SK-N-MC (cell line): ENCODE results near the gene OR10A7.
A peak's percentile ranks its signal among the peaks of the same experiment; 100 is the strongest.
"Not testable (repeated sequence)": the region's sequence is repeated elsewhere in the genome, so short reads cannot be mapped to it uniquely, and the experiment has no call there.

Experiments
- DNase-seq: peaks from one replicate; pipeline ENCODE4 v3.0.0-alpha.2; 2011; ENCODE audit warnings: low read depth, low spot score
- H3K27ac ChIP-seq: fragments of 200-600 bp; sonication (generic); 2 replicates; pipeline ENCODE4 v1.5.1; 2016; ENCODE audit warnings: mixed run types
- H3K36me3 ChIP-seq: fragments of 200-600 bp; sonication (generic); 2 replicates; pipeline ENCODE4 v1.6.1; 2017; ENCODE audit warnings: antibody characterized with exemption, low read length, mixed read lengths; ENCODE audit not compliant: insufficient read depth
- H3K4me3 ChIP-seq: fragments of 200-600 bp; sonication (generic); 2 replicates; pipeline ENCODE4 v1.5.1; 2016
- H3K9ac ChIP-seq: fragments of 200-600 bp; sonication (generic); 2 replicates; pipeline ENCODE4 v1.8.0; 2017; ENCODE audit warnings: mixed run types, mixed read lengths; ENCODE audit not compliant: insufficient read length
- H3K9me3 ChIP-seq: fragments of 200-600 bp; sonication (generic); 2 replicates; pipeline ENCODE4 v1.6.1; 2017; ENCODE audit warnings: low read depth, mild to moderate bottlenecking, antibody characterized with exemption, low read length, moderate library complexity, mixed read lengths
- EZH2 ChIP-seq: fragments of 200-600 bp; sonication (generic); IDR thresholded peaks from one replicate; pipeline ENCODE4 v1.6.1; 2017; ENCODE audit warnings: antibody characterized with exemption
- FOXP2 ChIP-seq: optimal IDR thresholded peaks from 2 replicates; pipeline ENCODE3; 2011; ENCODE audit warnings: mild to moderate bottlenecking, moderate library complexity; ENCODE audit not compliant: insufficient read depth; ENCODE audit errors: extremely low read length, control extremely low read depth
- POLR2AphosphoS5 ChIP-seq: IDR thresholded peaks from 2 replicates; pipeline ENCODE4 v1.6.1; 2012; ENCODE audit warnings: mild to moderate bottlenecking, low read depth, low read length, borderline replicate concordance

OR10A7 gene, protein sequence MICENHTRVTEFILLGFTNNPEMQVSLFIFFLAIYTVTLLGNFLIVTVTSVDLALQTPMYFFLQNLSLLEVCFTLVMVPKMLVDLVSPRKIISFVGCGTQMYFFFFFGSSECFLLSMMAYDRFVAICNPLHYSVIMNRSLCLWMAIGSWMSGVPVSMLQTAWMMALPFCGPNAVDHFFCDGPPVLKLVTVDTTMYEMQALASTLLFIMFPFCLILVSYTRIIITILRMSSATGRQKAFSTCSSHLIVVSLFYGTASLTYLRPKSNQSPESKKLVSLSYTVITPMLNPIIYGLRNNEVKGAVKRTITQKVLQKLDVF

GRCh38 chr12:55220725-55221124, at the start of gene OR10A7:
OR10A7 (plus strand) TSS chr12:55221025; CDS start chr12:55221025, 0 bp downstream.
- Histone ChIP-seq H3K4me3 (no peak within 1 kb of the TSS), H3K9me3 (no peaks in the 10 kb centered on the region), H3K36me3 (no peaks in the 10 kb centered on the region), H3K9ac (no peak within 1 kb of the TSS), H3K27ac (no peak within 1 kb of the TSS)
- no peak for DNase-seq
- TF ChIP-seq EZH2, result no peak
- no peak for TF ChIP-seq POLR2AphosphoS5
- no peak for TF ChIP-seq FOXP2

GRCh38 chr12:55171445-55171844, 49.4 kb upstream of the OR10A7 start:
- Histone ChIP-seq H3K9ac (no peak overlapping the region), H3K27ac (no peak overlapping the region), H3K9me3 (no peaks in the 10 kb centered on the region), H3K36me3 (no peaks in the 10 kb centered on the region), H3K4me3 (no peak overlapping the region)
- no peak for DNase-seq
- no peak for TF ChIP-seq EZH2
- TF ChIP-seq POLR2AphosphoS5, result no peak
- no peak for TF ChIP-seq FOXP2

DNA sequence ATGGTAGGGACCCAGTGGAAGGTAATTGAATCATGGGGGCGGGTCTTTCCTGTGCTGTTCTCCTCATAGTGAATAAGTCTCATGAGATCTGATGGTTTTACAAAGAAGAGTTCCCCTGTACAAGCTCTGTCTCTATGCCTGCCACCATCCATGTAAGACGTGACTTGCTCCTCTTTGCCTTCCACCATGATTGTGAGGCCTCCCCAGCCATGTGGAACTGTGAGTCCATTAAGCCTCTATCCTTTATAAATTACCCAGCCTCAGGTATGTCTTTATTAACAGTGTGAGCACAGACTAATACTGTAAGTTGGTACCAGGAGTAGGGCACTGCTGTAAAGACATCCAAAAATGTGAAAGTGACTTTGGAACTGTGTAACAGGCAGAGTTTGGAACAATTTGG, 49.0 kb upstream of the OR10A7 start:
- H3K9ac ChIP-seq, H3K9me3 ChIP-seq, H3K4me3 ChIP-seq, H3K36me3 ChIP-seq, H3K27ac ChIP-seq, DNase-seq: not testable (repeated sequence)

- H3K9me3 ChIP-seq, result no peaks in the 10 kb centered on the region
- H3K36me3 ChIP-seq, result no peaks in the 10 kb centered on the region
- TF ChIP-seq FOXP2, result no peak
- no peak for TF ChIP-seq EZH2
- no peak for TF ChIP-seq POLR2AphosphoS5
- no peak overlapping the region for H3K4me3 ChIP-seq
- no peak overlapping the region for H3K27ac ChIP-seq
- no peak for DNase-seq
- H3K9ac ChIP-seq, result no peak overlapping the region
Observed at GRCh38 chr12:55172686-55173085, 48.1 kb upstream of the OR10A7 start.

- H3K9me3 ChIP-seq, result no peaks in the 10 kb centered on the region
- H3K9ac ChIP-seq, result no peak overlapping the region
- peak; percentile 30 for DNase-seq
- no peak for TF ChIP-seq POLR2AphosphoS5
- no peak for TF ChIP-seq FOXP2
- no peak for TF ChIP-seq EZH2
- H3K27ac ChIP-seq, result no peak overlapping the region
- no peak overlapping the region for H3K4me3 ChIP-seq
- H3K36me3 ChIP-seq, result no peaks in the 10 kb centered on the region
Observed at GRCh38 chr12:55173456-55173855, 47.4 kb upstream of the OR10A7 start.

- no peak for DNase-seq
- H3K36me3 ChIP-seq, result no peaks in the 10 kb centered on the region
- no peak overlapping the region for H3K4me3 ChIP-seq
- no peak overlapping the region for H3K9ac ChIP-seq
- no peak for TF ChIP-seq EZH2
- no peaks in the 10 kb centered on the region for H3K9me3 ChIP-seq
- no peak overlapping the region for H3K27ac ChIP-seq
Observed at GRCh38 chr12:55188573-55188972, 32.3 kb upstream of the OR10A7 start.

DNA sequence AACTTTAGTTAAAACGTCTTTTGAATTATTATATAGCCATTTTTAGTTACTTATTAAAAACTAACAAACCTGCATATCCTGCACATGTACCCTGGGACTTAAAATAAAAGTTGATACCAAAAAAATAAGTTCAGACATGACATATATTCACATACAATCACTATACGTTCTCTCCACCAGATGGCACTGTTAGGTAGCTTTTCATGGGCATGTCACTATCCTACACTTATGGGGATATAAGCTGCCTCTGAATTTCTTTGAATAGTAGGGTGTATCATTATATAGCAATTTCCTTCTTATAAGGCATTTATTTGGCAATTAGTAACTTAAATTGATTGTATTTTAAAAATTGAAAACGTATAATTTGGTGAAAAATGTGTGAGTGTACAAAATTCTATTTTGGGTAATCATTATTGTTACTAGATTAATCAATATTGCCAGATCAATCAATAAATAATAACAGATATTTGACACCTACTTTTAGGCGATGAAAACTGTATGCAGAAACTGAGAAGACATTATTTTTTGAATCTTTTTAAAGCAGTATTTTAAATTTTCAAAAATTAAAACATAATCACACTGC, 31.8 kb upstream of the OR10A7 start:
- H3K36me3 ChIP-seq, result no peaks in the 10 kb centered on the region
- no peaks in the 10 kb centered on the region for H3K9me3 ChIP-seq
- DNase-seq, result peak; percentile 81

GRCh38 chr12:55194382-55194781, 26.4 kb upstream of the OR10A7 start:
- no peaks in the 10 kb centered on the region for H3K36me3 ChIP-seq
- DNase-seq, result no peak
- TF ChIP-seq FOXP2 (no peak), EZH2 (no peak), POLR2AphosphoS5 (no peak)
- H3K27ac ChIP-seq, result no peak overlapping the region
- H3K9me3 ChIP-seq, result no peaks in the 10 kb centered on the region
- no peak overlapping the region for H3K9ac ChIP-seq
- no peak overlapping the region for H3K4me3 ChIP-seq

More for the DNA sequence above, 31.8 kb upstream of the OR10A7 start:
- Histone ChIP-seq H3K4me3 (no peak overlapping the region), H3K9ac (no peak overlapping the region), H3K27ac (no peak overlapping the region)
- TF ChIP-seq EZH2 (no peak), FOXP2 (no peak), POLR2AphosphoS5 (no peak)

DNA sequence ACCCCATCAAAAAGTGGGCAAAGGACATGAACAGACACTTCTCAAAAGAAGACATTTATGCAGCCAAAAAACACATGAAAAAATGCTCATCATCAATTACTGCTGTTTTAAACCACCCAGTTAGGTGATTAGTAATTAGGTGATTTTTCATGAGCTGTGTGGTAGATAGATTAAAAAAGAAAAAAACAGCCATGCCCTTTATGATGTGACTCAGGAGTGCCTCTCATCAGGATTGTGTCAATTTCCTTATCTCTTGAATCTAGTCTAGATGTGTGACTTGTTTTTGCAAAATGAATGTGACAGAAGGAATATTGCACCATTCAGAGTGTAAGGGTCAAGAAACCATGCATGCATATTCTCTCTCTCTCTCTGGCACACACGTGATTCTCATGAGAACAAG, 5.7 kb downstream of the OR10A7 start:
- DNase-seq, result no peak
- no peak overlapping the region for H3K9ac ChIP-seq
- H3K4me3 ChIP-seq, result no peak overlapping the region
- H3K9me3 ChIP-seq, result no peaks in the 10 kb centered on the region
- TF ChIP-seq EZH2 (no peak), POLR2AphosphoS5 (no peak), FOXP2 (no peak)
- H3K27ac ChIP-seq, result no peak overlapping the region
- no peaks in the 10 kb centered on the region for H3K36me3 ChIP-seq
